BJ (cell line): ENCODE data around the gene NGF. TPM values are rescaled to one million over a fixed set of nuclear protein-coding genes. Genes with fewer than 3 reads are reported as not detected.

Experiments
- CTCF ChIA-PET: fragments of 350-600 bp; formaldehyde crosslinking; extraction: SDS; loops from one replicate; lab custom pipeline; 2021; ENCODE audit warnings: antibody characterized with exemption, inconsistent platforms; lab: Yijun Ruan, JAX
- POLR2A ChIA-PET: fragments of 300-600 bp; sonication (Branson Sonifier 250); formaldehyde crosslinking; extraction: SDS; loops from one replicate; lab custom pipeline; 2021; ENCODE audit warnings: antibody characterized with exemption; lab: Charles Lee
- DNase-seq: peaks from one replicate; pipeline ENCODE4 v3.0.0-alpha.2; 2011; ENCODE audit warnings: low read depth
- H3K27me3 ChIP-seq: 2 replicates; pipeline ENCODE4 v1.6.0; 2011; ENCODE audit warnings: low read length; ENCODE audit not compliant: control insufficient read depth, insufficient read depth
- H3K36me3 ChIP-seq: 2 replicates; pipeline ENCODE4 v1.5.1; 2011; ENCODE audit warnings: low read length; ENCODE audit not compliant: control insufficient read depth, insufficient read depth
- H3K4me3 ChIP-seq: 2 replicates; pipeline ENCODE4 v1.5.1; 2011; ENCODE audit warnings: low read depth, mild to moderate bottlenecking, control low read depth, low read length
- polyA plus RNA-seq: library from polyadenylated mRNA; depleted of rRNA; stranded (reverse); fragments of >200 nt; gene quantifications from 2 replicates; pipeline ENCODE4 v1.2.3, GENCODE V29; 2011
- TF ChIP-seq, protein P1 (sequence below): IDR thresholded peaks from 2 replicates; pipeline ENCODE4 v1.5.1; 2011; ENCODE audit warnings: low read depth, mild to moderate bottlenecking, control low read depth, inconsistent platforms, low read length, moderate library complexity; ENCODE audit not compliant: insufficient read depth

Gene NGF
- polyA plus RNA-seq, 1 experiment: 49.6 TPM

DNA sequence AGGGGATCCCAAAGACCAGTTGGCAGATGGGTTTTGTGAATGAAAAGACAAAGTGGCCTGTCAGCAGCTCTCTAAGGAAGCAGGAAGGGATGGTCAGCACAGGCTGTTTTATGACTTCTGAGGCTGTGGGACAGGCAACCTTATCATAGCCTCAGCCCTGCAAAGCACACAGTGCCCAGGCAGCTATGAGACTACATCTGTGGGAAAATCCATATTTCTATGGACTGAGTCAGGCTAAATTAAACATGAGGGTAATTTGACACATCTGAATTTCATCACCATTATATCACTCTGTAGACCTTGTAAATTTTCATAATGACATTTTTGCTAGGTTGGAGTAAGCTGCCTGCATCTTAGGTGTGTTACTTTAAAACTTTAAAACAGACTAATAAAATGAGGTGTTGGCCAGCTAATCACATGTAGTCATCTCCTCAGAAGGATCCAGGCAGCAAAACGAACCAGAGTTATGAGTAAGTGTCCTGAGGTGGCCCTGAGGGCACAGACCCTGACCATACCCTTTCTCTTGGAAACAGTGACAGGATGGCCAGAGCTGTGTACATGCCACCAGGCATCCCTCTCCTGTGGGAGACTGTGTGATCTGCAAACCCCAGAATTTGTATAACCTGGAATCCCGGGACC is 14.6 kb downstream of the NGF start:
- TF ChIP-seq, protein P1, sequence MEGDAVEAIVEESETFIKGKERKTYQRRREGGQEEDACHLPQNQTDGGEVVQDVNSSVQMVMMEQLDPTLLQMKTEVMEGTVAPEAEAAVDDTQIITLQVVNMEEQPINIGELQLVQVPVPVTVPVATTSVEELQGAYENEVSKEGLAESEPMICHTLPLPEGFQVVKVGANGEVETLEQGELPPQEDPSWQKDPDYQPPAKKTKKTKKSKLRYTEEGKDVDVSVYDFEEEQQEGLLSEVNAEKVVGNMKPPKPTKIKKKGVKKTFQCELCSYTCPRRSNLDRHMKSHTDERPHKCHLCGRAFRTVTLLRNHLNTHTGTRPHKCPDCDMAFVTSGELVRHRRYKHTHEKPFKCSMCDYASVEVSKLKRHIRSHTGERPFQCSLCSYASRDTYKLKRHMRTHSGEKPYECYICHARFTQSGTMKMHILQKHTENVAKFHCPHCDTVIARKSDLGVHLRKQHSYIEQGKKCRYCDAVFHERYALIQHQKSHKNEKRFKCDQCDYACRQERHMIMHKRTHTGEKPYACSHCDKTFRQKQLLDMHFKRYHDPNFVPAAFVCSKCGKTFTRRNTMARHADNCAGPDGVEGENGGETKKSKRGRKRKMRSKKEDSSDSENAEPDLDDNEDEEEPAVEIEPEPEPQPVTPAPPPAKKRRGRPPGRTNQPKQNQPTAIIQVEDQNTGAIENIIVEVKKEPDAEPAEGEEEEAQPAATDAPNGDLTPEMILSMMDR: no peak
- DNase-seq: no peak
- POLR2A ChIA-PET: interaction anchor here (0.6 kb wide), 1 partner anchor 72 kb away, joined by 3 read pairs; no protein-coding TSS in a partner anchor
- H3K4me3 ChIP-seq: no peak overlapping the region
- CTCF ChIA-PET: interaction anchor here (1.2 to 2.9 kb wide), 5 partner anchors 11 to 184 kb away, joined by 3 to 10 read pairs (median 4); no protein-coding TSS in a partner anchor
- no peaks in the 10 kb centered on the region for H3K27me3 ChIP-seq
- peaks cover 4% of the 10 kb centered on the region for H3K36me3 ChIP-seq

DNA sequence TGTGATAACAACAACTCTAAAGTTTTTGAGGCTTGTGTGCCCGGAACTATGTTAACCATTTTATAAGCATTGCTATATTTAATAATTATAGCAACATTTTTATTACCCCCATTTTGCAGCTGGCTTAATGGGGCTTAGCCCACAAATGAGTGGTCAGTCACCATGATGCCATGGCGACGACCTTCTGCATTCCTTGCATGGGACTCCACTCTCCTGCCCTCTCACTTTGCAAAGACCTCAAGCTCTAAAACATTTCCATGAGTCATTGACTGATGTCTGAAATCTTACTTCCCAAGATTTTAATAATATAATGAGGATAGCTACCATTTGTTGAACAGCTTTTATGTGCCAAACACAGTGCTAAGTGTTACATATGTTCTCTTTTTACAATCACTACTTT is 15.4 kb downstream of the NGF start:
- peaks cover 4% of the 10 kb centered on the region for H3K36me3 ChIP-seq
- no peaks in the 10 kb centered on the region for H3K27me3 ChIP-seq
- TF ChIP-seq, protein P1: no peak
- no peak for DNase-seq
- no peak overlapping the region for H3K4me3 ChIP-seq
- CTCF ChIA-PET: interaction anchor here (1.3 to 2.9 kb wide), 3 partner anchors 16 to 183 kb away, joined by 3 to 10 read pairs (median 9); no protein-coding TSS in a partner anchor
- POLR2A ChIA-PET: interaction anchor here (0.6 kb wide), 1 partner anchor 73 kb away, joined by 3 read pairs; no protein-coding TSS in a partner anchor

DNA sequence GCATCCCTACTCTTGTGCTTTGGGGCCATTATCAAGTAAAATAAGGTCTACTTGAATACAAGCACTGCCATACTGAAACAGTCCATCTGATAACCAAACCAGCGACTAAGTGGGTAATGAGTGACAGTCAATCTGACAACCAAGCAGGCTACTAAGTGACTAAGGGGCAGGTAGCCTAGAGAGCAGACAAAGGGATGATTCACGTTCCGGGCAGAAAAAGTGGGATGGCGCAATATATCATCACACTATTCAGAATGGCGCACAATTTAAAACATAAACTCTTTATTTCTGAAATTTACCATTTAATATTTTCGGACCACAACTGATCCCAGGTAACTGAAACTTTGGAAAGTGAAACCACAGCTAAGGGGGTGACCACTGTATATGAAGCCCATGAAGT is 17.7 kb downstream of the NGF start:
- Histone ChIP-seq H3K36me3 (peaks cover 3% of the 10 kb centered on the region; the same call in 1 of the 2 replicates), H3K27me3 (no peaks in the 10 kb centered on the region), H3K4me3 (no peak overlapping the region)
- TF ChIP-seq, protein P1: no peak
- no peak for DNase-seq
- CTCF ChIA-PET: no interaction called here
- POLR2A ChIA-PET: no interaction called here

DNA sequence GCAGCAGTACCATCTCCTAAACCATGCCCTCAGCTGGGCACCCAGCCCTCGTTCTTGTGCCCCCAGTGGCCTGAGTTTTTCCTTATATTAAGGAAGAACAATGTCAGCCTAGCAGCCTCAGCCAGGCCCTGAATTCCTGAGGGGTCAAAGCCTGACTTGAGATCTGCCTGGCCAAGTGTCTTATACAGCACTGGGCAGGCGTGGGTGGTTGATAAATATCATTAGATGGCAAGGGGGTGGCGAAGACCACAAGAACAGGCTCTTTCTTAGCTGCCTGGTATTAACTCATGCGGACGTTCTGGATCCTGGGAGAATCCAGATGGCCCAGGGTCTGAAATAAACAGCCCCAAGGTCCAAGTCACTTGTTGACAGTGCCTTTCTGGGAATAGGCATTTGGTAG is 18.3 kb downstream of the NGF start:
- no peak for DNase-seq
- TF ChIP-seq, protein P1: no peak
- Histone ChIP-seq H3K4me3 (no peak overlapping the region), H3K36me3 (peaks cover 3% of the 10 kb centered on the region; the same call in 1 of the 2 replicates), H3K27me3 (no peaks in the 10 kb centered on the region)
- CTCF ChIA-PET: no interaction called here
- POLR2A ChIA-PET: no interaction called here

DNA sequence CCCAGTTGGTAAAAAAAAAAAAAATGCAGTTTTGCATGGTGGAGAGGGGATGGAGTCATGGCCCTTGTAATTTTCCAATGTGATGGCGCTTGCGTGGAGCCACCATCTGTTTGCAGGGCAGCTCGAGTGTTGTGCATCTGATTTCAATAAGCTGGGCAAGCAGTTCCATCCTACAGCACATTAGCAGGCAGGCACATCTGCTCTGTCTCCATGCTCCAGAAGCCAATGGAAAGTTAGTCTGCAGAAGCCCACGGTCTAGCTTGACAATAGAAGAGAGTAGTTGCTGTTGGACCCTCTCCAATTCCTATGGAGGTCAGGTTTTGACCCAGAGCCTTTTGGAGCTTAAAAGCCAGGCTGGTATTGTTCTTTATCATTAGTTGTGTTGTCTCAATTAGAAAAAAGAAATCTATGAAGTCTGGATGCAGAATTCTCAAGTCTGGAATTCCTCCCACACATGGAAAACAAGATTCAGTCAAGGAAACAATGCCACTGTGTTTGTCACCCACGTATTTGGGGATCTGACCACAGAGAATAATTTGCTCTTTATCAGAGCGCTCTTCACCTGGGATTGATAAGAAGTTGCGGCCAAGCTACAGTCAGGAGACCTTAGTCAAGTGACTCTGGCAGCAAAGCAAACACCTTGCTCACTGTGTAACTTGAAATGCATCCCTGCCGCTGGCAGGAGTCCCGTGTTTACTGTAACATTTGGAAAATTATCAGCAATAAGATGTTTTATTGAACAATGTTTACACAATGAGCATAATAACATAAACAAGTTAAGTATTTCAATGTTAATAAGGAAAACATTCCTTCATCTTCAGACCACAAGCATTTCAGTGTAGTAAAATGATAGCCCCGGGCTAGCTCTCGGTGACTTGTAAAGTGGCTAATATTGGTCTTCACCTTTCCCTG is 20.7 kb downstream of the NGF start:
- DNase-seq: no peak
- Histone ChIP-seq H3K36me3 (0 out of 2 replicates have a peak, but pooled peaks cover 3% of the 10 kb centered on the region), H3K27me3 (no peaks in the 10 kb centered on the region), H3K4me3 (no peak overlapping the region)
- TF ChIP-seq, protein P1: no peak
- POLR2A ChIA-PET: no interaction called here
- CTCF ChIA-PET: interaction anchor here (0.5 to 1.9 kb wide), 5 partner anchors 10 to 1048 kb away, joined by 3 to 10 read pairs (median 3); no protein-coding TSS in a partner anchor
